T-helper 2 cell treated with Interferon-gamma antibody and Interleukin-4, amounts not matched to agents 100 ng/mL and 5 ng/mL, for 36 hours (primary cell): ENCODE measurements around the gene PMM2. TPM values are rescaled to one million over a fixed set of nuclear protein-coding genes. Genes with fewer than 3 reads are reported as not detected.
"Not testable (repeated sequence)": the region's sequence is repeated elsewhere in the genome, so short reads cannot be mapped to it uniquely, and the experiment has no call there.

Experiments
- intact Hi-C: fragments of 100-400 bp; cut with micrococcal nuclease; formaldehyde crosslinking; loops from one replicate; pipeline ENCODE4 v1.15.1; 2023
- total RNA-seq: library from RNA; stranded (reverse); gene quantifications from 2 replicates; pipeline ENCODE4 v1.2.3, GENCODE V29; 2022

PMM2 gene
- total RNA-seq, 1 donor from 2014 or later = 56.3 TPM

DNA sequence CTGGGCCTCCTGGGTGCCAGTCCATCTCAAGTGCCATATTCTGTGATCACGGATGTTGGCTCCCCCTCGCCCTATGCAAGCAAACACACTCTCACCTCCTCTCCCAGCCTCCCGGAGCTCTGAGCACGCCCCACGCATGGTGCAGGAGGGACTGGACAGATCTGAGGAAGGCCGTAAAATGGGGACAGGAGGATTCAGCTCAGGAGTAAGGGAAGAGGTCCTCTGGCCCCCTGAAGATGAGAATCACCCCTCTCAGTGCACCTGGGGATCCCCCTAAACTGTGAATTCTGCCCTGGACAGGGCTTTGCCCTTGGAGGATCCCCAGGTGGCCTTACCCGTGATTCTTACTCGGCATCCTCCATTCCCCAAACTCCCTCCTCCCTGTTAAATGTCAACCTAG lies 15.8 kb upstream of the PMM2 start:
- intact Hi-C loops = no loop called here

DNA sequence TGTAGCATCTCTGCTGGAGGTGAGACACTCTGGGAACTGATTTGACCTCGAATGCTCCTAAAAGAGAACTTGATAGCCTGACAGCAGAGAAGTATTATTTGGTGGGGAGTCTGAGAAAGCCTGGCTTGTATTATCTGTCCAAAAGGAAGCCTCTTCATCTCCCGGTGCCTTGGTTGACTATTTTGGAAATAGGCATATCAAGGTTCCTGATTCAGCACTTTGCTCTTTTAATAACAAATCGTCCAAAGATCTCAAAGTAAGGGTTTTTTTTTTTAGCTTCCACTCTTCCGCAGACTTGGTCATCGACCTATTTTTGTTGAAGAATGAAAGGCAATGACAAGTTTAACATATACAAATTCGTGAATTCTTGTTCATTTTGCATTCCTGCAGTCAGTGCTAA lies 15.0 kb upstream of the PMM2 start:
- intact Hi-C loops = no loop called here

DNA sequence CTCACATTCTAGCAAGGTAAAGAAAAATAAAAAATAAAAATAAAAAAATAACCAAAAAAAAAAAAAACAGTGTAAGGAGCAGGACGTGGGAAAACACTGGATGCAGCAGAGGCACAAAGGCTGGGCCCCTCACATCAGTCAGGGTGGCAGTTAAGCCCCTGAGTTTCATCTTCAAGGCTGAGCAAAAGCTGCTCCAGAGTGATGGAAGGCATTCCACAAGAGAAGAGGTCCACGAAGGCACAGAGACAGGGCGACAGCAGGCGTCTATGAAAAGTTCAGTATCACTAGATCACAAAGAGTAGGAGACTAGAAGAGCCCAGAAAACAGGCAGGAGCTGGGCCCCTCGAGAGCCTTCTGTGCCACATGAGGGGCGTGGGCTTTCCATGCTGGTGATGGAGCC lies 12.2 kb upstream of the PMM2 start:
- intact Hi-C loops = no loop called here

DNA sequence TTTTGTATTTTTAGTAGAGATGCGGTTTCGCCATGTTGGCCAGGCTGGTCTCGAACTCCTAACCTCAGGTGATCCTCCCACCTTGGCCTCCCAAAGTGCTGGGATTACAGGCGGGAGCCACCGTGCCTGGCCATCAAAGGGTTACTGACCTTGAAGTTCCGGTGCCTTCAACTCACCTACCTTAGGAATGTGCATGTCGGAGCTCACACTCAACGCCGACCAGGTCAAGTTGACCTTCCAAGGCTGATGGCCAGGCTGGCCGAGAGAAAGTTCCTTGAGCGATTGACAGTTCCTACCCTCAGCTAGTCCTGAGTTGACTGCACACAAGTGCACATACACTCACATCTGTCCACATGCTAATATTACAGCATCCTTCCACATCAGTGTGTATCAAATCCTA lies 11.3 kb upstream of the PMM2 start:
- intact Hi-C loops = not testable (repeated sequence)

DNA sequence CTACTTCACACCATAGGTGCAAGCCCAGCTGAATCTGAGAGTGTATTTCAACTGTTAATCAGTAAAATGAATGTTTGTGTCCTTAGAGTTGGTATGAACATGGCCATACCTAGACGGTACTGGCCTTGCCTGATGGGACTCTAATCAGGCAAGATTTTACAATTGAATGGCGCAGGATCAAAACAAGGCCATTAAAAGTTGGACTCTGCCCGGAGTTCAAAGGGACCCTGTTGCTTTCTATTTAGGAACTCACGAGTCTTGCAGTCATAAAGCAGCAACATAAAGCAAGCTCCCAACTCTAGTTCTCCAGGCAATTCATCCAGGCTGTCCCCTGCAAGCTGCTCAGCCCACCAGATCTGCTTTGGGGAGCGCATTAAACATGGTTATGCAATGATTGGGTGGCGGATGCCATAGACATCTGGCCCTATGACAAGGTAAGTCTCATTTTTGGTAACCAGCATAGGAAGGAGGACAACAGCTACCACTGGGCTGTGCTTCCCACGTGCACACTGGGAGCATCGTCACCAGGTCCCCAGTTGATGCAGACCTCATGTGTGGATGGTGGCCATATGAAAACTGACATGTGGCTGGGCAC lies 9.0 kb upstream of the PMM2 start:
- intact Hi-C loops = no loop called here

DNA sequence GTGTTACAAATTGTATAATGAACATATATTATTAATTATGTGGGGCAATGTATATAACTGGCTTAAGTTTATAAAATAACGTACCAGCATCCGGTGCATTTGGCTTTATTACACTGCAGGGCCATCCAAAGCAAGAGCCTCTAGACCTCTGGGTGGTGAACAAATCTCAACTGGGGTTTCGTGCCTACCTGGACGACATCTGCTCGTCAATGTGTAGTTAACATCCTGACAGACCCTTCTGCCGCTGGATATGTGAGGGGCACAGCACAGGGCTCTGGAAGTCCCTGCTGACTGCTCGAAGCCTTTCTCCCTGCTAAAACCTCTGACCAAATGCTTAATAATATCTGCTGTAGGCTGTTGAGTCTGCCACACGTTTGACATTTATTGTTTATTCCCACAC lies 2.5 kb upstream of the PMM2 start:
- intact Hi-C loops = loop anchor here (10.0 kb wide), 1 partner anchor 1950 kb away; the partner anchor contains the start of gene NUBP1

DNA sequence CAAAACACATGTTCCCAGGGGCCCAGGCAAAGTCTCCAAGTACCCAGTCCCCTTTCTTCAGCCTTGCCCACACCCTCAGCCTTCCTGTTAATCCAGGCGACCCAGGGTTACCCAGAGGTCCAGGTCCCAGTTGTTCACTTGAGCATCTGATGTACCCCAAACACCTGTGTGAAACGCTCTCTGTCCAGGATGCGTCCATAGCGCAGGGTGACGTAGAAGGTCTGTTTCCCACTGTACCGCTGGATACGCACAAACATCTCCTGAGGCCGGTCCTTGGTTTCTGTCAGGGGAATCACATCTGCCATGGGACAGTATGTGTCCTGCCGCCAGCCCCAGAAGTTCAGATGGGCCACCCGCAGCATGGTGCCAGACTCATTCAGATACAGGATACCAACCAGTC lies 1.8 kb upstream of the PMM2 start:
- intact Hi-C loops = loop anchor here (2.0 to 10.0 kb wide), 2 partner anchors 283 to 1949 kb away; partner anchors contain the start of gene NUBP1

DNA sequence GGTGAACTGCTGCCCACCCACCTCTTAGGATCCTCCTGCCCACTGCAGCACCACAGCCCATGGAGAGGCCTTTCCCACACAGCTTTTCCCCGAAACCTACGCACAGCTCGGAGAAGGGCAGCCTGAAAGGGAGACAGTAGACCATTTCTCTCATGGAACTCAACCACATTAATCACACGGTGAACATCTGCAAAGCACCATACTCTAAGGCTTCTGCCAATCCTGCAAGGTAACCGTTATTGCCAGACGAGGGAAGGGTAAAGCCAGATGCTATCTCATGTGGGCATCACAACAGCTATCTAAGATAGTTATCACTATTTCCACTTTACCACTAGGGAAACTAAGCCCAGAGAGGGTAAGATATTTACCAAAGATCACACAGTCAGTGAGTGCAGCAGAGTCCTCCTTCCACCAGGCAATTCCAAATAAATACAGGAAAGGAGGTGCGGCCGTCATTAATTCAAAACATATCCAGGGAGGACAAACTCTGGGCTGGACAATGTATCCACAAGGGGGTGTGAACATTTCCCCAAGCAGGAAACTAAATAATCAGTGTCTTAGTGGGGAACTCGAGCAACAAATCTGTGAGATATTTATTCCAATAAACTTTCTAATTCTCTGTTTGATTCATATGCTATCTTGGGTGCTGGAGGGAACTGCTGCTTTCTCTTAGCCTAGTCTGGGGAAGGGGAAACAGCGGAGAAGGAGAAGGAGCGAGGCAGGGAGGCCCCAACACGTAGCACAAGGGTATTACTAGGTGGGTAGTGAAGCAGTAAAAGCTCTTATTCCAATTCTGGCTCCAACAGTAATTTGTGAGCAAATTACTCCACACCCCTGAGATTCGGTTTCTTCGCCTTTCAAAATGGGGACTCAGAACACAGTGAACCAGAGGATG lies 923 bp upstream of the PMM2 start:
- intact Hi-C loops = loop anchor here (1.0 to 10.0 kb wide), 9 partner anchors 21 to 1948 kb away; partner anchors contain the start of genes ABAT, CARHSP1, HAPSTR1 and METTL22

DNA sequence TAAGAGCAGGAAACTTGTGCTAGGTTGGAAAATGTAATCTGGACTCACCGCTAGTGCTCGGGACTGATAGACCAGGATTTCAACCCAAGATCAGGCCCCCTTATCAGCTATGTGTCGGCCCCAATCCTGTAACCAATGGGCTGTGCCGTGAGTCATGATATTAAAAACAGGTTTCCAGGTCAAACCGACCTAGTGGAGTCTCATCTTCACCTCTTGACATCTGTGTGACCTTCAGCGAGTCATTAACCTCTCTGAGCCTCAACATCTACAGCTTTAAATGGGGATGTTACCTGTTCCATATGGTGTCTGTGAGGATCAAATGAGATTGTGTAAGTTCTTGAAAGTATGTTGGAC lies 512 bp downstream of the PMM2 start:
- intact Hi-C loops = loop anchor here (10.0 kb wide), 1 partner anchor 1947 kb away; the partner anchor contains the start of gene NUBP1

DNA sequence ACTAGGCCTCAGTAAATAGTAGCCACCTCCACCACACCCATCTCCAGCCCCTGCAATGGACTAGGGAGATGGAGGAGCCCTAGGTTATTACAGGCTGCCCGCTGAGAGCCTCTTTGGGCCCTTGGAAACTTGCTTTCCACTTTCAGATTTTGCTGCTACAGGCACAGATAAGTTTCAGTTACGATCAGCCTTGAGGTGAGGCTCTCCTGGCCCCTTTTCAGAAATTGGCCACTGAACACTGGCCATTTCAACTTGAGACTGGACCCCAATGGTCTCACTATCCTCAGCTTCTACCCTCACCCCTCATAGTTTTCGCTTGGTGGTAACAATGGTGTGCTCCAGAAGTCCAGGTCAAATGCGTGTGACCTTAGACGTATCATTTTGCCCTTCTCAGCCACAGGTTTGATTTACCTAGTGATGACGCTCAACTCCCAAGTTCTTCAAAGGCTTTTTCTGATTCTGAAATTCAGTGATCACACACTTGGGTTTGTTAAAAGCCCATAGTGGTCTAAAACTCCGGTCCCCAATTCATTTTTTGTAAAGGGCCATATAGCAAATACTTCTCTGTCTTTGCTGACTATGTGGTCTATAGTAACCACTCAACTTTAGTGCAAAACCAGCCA lies 1.0 kb downstream of the PMM2 start:
- intact Hi-C loops = loop anchor here (10.0 kb wide), 1 partner anchor 1946 kb away; the partner anchor contains the start of gene NUBP1

DNA sequence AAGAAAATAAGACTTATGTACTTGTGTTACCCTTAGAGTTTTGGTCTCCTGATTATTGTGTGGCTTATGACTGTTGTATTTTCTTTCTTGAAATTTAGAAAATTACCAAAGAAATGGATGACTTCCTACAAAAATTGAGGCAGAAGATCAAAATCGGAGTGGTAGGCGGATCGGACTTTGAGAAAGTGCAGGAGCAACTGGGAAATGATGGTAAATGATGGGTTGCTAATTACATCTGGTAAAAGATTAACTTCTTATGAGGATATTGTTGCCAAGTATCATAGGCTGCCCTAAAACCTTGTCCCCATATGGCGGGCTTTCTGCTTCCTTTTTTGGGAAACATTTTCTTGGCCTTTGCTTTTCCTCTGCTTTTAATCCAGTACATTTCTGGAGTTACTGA lies 4.1 kb downstream of the PMM2 start:
- intact Hi-C loops = no loop called here

DNA sequence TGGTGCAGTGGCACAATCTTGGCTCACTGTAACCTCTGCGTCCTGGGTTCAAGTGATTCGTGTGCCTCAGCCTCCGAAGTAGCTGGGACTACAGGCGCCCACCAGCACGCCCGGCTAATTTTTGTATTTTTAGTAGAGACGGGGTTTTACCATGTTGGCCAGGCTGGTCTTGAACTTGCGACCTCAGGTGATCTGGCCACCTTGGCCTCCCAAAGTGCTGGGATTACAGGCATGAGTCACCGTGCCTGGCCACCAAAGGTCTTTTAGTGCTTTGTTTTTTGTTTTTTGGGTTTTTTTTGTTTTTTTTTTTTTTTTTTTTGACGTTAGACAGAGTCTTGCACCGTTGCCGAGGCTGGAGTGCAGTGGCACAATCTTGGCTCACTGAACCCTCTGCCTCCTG lies 6.1 kb downstream of the PMM2 start:
- intact Hi-C loops = not testable (repeated sequence)

DNA sequence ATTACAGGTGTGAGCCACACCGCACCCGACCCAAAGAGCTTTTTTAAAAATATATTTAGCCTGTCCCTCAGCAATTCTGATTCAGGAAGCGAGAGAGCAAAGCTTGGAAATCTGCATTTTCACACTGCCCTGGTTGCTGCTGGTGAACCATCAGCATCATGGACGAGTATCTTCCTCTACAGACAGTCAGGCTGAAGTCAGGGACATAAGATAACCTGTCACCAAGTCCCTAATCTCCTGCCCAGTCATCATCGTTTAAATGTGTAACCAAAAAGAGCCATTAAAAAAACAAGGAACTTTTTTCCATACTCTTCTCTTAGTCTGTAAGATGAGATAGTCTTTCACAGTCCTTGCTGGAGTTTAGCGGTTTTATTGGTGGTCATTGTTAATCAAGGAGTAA lies 6.7 kb downstream of the PMM2 start:
- intact Hi-C loops = no loop called here

DNA sequence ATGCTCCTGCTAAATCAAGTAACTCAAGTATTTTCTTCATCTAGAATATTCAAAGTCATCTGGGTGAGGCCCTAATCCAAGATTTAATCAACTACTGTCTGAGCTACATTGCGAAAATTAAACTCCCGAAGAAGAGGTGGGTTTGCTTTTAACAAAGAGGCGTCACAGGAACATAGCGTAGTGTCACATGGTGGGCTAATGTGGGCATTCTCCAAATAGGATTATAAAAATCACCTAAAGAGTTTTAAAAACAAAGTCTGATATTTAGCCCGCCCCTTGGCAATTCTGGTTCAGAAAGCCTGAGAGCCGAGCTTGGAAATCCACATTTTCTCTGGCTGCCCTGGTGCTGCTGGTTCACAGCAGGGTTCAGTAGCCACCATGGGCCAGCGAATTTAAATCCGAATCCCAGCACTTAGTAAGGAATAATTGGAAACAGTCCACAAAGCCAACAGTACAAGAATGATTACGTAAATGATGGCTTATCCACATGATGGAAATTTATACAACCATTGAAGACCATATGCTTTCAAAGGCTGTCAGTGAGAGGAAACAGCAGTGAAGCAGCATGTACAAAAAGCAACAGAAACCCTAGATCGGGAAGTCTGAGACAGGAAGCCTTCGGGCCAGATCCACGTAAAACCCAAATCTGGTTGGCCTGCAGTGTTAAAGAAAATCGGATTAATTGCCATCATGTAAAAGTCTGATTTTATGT lies 8.8 kb downstream of the PMM2 start:
- intact Hi-C loops = no loop called here

DNA sequence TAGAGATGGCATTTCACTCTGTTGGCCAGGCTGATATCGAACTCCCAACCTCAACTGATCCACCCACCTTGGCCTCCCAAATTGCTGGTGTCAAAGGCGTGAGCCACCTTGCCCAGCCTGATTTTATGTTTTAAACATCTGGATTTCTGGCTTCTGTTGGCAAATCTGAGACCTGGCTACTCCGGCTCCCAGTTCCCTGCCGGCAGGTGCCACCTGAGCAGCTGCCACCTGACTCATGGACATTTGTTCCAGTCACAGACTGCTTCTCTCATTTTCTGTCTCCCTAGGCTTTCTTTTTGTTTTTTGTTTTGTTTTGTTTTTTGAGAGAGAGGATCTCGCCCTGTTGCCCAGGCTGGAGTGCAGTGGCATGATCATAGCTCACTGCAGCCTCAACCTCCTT lies 9.6 kb downstream of the PMM2 start:
- intact Hi-C loops = no loop called here

DNA sequence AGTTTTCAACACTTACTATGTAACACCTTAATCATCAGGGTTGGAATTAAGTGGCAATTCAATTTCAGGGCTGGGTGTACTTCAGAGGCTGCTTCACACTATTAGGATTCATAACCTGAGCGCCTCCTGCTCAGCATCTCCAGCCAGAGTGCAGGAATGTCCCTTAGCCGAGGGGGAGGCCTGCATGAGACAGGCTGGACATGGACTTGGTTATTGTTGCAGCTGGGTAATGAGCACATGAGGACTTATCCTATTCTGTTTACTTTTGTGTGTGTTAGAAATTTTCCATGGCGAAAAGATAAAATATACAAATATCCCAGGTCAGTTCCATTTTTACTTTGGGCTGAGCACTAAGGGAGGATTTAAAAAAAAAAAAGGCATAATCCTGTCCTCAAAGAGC lies 10.4 kb downstream of the PMM2 start:
- intact Hi-C loops = no loop called here

DNA sequence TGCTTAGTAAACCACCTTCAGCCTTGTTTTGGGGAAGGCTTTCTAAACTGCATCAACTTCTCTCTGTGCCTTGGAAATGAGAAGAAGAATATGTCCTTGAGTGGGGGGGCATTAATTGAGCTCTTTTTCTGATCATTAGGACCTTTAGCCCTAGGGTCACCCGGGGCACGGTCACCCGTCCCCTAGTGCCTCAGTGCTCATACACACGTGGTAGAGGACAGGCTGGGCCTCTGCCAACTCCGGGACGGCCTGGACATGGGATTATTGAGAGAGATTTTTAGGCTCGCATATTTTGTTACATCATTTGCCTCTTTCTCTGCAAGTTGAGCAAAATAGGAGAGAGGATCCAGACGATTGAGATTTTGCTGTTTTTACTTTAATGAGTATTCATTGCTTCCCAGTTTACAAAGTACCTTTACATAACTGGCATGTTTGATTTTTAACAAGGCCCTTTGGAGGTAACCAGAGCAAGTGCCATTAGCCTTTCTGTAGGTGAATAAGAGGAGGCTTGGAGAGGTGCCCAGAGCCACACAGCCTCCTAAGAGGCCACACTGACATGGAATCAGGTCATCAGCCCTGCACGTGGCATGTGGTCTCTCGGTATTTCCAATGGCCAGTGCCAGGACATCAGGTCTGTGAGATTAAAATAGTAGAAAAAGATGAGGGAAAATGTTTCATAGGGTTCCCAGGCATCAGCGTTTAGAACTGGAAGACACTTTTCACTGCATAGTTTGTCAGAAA lies 11.1 kb downstream of the PMM2 start:
- intact Hi-C loops = no loop called here

DNA sequence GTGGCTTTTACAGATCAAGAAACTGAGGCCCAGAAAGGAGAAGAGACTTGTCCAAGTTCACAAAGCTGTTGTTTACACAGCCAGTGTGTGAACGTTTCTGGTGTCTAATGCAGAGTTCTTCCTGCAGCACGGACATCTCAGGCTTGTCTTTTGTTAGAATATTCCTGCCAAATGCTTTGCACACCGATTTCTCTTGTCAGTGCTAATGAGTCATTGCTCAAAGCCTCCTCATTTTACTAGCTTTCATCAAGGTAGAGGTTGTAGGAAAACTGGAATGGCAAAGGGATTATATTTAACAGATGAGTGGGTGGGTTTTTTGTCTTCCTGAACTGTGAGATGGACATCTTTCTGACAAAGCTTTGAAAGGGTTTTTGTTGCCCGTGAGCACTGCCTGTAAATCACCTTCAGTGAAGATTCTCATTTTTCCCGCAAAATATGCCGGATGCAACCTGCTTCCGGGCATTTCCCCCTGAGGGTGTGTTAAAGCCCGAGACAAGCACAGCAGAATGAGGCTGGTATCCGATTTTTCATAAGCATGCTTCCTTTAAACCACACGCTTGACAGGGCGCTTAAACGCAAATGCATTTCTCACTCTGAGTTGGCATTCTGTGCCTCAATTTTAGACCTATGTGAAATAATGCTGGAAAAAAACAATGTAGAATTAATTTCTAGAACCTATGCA lies 14.7 kb downstream of the PMM2 start:
- intact Hi-C loops = no loop called here

DNA sequence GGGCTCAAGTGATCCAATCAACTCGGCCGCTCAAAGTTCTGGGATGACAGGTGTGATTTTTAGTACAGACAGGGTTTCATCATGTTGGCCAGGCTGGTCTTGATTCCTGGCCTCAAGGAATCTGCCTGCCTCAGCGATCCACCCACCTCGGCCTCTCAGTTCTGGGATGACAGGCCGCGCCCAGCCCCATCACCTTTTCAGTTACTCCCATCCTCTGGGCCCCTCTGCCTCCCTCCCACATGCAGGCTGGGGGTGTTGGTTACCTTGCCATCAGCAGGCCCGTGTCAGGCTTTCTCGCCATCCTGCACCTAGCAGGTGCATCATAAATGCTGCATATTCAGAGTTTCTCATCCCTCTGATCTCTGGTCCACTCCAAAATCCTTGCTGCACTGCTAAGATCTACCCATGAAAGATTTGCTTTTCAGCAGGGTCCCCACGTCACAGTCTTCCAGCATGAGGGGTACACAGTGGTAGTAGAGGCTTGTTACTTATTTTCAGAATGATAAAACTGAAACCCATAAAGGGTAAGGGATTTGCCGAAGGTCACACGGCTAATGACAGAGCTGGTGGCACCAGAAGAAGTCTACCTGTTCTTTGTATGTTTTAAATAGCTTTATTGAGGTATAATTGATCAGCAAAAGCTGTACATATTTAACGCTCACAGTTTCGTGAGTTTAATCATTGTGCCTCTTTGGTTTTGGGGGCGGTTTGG lies 16.6 kb downstream of the PMM2 start:
- intact Hi-C loops = no loop called here
